Measurements from ENCODE around the gene OR3A3.
"Not testable (repeated sequence)": the region's sequence is repeated elsewhere in the genome, so short reads cannot be mapped to it uniquely, and the experiment has no call there.

Gene OR3A3

DNA sequence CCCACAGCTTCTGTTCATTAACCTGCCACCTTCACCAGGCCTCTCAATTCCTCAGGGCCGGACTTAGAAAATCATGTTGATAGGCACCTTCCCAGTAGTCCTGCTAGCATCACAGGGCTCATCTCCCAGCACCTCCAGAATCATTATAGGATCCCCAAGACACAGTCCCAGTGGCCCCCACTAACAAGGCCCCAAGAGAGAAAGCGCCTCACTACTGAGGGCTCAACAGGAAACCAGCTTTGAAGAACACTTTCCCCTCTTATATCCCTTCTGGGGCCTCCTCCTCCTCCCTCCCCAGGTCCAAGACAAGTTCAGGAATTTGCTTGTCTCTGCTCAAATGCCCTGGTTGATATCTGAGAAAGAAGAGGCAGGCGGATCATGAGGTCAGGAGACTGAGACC is at the start of gene OR3A3:
Gene OR3A3, plus strand, starts transcription at position 301 of the 400 bp plus-strand sequence.
- no peak for DNase-seq (ENCODE audit: low read depth, low spot score)

DNA sequence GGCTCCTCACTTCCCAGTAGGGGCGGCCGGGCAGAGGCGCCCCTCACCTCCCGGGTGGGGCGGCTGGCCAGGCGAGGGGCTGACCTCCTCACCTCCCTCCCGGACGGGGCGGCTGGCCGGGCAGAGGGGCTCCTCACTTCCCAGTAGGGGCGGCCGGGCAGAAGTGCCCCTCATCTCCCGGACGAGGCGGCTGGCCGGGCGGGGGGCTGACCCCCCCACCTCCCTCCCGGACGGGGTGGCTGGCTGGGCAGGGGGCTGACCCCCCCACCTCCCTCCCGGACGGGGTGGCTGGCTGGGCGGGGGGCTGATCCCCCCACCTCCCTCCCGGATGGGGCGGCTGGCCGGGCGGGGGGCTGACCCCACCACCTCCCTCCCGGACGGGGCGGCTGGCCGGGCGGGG is 40.0 kb upstream of the OR3A3 start:
- DNase-seq (ENCODE audit: low read depth, low spot score) = not testable (repeated sequence)

DNA sequence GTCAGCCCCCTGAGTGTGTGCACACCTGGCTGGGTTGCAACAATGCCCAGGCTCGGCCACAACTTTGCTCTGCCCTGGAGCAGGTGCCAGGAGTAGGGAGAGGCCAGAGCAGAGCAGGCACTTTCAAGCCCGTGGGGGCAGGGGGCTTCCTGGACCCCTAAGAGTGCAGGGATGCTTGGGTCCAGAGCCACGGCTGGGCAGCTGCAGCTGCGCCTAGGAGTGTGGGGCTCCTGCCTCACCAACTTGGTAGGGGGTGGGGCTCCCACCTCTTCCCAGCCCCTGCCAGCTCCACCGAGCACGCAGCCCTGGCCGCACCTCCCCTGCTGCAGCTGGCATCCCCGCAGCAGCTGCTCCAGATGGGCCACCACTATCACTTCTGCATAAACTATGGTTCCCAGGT is 32.8 kb upstream of the OR3A3 start:
- no peak for DNase-seq (ENCODE audit: low read depth, low spot score)

DNA sequence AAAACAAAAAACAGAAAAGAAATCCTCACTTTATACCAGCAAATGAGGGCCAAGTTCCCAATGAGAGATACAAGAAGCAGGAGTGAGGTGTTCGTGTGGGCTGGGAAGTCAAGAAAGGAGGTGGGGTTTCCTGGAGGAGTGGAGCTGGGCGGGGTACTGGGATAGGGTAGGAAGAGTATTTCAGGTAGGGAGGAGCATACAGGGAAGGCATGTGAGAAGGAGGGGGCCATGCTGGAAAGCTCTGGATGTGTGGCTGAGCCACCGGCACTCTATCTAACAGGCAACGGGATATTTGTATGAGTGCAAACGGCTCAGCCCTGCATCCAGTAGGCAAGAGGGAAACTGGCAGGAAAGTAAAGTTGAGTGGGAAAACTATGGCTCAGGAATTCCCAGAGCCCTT is 29.2 kb upstream of the OR3A3 start:
- DNase-seq (ENCODE audit: low read depth, low spot score) = no peak

DNA sequence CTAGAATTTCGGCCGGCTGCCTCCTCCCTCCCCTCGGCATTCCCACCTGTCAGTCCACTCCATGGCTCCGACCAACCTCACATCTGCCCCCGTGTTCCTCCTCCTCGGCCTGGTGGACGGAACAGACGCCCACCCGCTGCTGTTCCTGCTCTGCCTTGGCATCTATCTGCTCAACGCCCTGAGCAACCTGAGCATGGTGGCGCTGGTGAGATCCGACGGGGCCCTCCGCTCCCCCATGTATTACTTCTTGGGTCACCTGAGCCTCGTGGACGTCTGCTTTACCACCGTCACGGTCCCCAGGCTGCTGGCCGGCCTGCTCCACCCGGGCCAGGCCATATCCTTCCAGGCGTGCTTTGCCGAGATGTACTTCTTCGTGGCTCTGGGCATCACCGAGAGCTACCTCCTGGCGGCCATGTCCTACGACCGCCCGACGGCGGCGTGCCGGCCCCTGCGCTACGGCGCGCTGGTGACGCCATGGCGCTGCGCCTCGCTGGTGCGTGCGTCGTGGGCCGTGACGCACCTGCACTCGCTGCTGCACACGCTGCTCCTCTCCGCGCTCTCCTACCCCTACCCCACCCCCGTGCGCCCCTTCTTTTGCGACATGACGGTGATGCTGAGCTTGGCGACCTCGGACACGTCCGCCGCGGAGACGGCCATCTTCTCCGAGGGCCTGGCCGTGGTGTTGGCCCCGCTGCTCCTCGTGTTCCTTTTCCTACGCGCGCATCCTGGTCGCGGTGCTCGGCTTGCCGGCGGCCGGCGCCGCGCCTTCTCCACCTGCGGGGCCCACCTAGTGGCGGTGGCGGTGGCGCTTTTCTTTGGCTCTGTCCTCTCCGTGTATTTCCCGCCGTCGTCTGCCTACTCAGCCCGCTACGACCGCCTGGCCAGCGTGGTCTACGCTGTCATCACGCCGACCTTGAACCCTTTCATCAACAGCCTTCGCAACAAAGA is 25.0 kb upstream of the OR3A3 start, which contains the start of gene OR3A2:
Gene OR3A2, minus strand, starts transcription at position 440 of the 948 bp plus-strand sequence.
- no peak for DNase-seq (ENCODE audit: low read depth, low spot score)

DNA sequence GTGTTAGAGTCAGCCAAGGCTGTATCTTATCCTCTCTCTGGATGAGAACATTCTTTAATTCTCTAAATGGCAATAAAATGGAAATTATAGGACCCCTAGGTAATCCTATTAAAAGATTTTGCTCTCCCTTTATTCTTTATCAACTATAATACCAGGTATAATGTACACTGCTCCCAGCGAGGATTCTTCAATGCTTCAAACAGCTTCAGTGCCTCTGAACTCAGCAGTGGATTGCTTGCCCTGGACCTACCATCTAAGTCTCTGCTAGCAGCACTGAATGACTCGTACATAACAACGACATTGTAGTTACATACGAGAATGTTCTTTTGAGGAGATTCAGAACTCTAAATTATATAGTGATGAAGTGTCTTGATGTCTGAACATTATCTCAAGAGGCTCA is 21.4 kb upstream of the OR3A3 start:
- DNase-seq (ENCODE audit: low read depth, low spot score) = no peak

DNA sequence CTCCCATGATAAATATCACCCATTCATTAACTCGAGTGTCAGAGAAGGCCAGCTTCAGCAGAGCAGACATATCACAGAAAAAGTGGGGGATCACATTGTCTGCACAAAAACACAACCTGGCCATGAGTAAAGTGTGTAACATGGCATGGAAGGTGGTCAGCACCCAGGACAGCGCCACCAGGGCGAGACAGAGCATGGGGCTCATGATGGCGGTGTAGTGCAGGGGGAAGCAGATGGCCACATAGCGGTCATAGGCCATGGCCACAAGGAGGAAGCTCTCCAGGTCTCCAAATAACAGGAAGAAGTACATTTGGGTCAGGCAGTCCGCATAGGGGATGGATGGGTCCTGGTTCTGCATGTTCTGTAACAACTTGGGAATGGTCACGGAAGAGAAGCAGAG is 13.4 kb upstream of the OR3A3 start:
- not testable (repeated sequence) for DNase-seq (ENCODE audit: low read depth, low spot score)

DNA sequence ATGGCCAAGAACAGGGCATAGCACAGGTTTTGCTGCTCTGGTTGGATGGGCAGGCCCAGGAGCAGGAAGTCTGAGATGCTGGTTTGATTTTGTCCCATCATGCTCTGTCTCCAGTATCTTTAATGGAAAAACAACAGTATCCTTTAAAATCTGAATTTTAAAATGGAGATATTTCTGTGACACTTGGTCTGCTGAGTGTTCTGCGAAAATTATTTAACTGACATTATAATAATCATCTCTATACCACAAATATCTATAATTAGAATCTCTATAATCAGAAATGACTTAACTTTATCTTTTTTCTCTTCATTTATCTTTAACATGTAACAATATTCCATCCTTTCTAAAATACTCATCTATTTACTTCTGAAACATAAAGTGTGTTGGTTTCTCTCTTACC is 12.9 kb upstream of the OR3A3 start, which contains the start of gene OR1E1:
Gene OR1E1, minus strand, starts transcription at position 101 of the 400 bp plus-strand sequence. Its CDS starts 0 bp downstream, at position 101.
- no peak for DNase-seq (ENCODE audit: low read depth, low spot score)

DNA sequence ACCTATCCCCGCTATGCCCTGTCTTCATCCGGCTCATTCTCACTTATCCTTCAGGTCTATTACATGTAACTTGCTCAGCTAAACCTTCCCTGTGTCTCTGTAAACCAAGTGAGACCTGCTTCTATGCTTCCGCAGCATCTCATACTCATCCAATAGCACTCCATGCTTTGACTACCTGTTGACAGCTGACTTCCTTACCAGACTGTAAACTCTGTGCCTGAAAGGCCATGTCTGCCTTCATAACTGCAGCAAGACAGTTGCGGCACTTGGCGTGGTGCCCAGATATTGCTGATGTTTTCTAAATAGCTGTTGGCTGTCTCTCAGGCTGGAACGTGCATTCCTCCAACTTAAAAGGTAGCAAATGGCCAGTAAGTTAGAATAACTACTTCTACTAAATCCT is 11.1 kb upstream of the OR3A3 start:
- no peak for DNase-seq (ENCODE audit: low read depth, low spot score)

DNA sequence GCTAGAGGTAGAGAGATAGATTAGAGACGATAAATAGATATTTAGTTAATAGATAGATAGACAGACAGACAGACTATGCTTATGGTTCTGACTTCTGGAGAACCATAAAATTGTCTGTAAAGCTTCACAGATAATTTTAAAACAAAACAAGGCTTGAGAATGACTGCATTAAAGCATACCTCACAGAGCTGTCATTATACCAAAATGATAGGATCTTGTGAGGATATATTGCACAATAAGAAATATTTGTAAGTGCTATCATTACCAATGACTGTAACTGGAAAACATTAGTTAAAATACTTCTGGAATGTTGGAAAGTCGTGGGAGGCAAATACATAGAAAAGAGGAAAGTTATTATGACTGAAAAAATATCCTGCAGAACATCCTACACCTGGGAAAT is 9.4 kb upstream of the OR3A3 start:
- no peak for DNase-seq (ENCODE audit: low read depth, low spot score)

DNA sequence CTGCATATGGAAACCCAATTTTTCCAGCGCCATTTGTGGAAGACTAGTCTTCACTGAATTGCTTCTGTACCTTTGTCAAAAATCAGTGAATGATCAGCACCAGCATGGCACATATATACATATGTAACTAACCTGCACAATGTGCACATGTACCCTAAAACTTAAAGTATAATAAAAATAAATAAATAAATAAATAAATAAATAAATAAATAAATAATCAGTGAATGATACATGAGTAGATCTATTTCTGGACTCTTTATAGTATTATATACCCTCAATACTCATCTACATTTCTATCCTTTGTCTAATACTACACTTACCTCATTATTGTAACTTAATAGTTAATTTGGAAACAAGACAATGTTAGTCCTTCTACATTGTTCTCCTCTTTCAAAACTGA is 7.3 kb upstream of the OR3A3 start:
- DNase-seq (ENCODE audit: low read depth, low spot score) = not testable (repeated sequence)

DNA sequence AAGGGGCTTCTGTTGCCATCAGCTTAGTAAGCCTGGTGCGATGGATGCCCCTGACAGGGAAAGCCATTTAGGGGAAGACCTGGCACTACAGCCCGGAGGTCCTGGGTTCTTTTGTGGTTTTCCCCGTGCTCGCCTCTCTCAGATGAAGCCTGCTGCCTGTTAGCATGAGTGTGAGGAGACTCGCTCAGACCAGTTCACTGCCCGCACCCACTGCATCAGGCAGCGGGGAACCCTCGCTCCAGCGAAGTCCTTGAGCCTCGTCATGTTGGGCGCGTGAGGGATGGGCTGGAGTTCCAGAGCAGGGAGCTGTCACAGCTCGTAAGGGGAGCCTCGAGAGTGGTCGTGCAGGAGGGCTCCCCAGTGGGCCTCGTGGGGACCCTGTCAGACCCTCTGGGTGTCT is 1.0 kb downstream of the OR3A3 start:
- DNase-seq (ENCODE audit: low read depth, low spot score) = not testable (repeated sequence)

DNA sequence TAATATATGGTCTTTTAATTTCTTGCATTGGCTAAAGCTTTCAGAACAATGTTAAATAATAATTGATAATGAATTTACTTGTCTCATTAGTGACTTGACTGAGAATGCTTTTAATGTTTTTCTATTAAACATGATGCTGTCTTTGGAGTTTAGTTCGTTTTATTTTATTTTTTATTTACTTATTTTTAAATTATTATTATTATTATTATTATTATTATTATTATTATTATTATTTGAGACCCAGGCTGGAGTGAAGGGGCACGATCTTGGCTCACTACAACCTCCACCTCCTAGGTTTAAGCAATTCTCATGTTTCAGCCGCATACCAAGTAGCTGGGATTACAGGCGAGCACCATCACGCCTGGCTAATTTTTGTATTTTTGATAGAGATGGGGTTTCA is 4.4 kb downstream of the OR3A3 start:
- no peak for DNase-seq (ENCODE audit: low read depth, low spot score)

DNA sequence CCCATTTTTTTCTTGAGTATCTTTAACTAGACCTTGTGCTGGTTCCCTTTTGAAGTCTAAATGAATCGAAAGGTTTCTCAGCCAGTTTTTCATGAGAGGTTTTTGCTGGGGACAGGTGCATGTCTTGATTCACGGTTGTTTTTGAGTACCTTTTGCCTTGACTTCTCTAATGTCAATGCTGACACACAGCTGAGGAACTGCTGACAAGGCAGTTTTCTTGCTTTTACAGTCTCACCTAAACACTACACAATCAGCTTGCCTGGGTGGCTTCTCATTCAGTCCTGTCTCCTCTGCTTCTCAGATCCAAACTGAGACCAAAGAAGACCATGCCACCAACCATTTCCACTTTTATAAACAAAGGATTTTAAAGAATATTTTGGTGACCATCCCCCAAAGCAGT is 7.1 kb downstream of the OR3A3 start:
- DNase-seq (ENCODE audit: low read depth, low spot score) = no peak

DNA sequence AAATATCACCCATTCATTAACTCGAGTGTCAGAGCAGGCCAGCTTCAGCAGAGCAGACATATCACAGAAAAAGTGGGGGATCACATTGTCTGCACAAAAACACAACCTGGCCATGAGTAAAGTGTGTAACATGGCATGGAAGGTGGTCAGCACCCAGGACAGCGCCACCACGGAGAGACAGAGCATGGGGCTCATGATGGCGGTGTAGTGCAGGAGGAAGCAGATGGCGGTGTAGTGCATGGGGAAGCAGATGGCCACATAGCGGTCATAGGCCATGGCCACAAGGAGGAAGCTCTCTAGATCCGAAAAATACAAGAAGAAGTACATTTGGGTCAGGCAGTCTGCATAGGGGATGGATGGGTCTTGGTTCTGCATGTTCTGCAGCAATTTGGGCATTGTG is 22.0 kb downstream of the OR3A3 start:
- DNase-seq (ENCODE audit: low read depth, low spot score) = not testable (repeated sequence)

DNA sequence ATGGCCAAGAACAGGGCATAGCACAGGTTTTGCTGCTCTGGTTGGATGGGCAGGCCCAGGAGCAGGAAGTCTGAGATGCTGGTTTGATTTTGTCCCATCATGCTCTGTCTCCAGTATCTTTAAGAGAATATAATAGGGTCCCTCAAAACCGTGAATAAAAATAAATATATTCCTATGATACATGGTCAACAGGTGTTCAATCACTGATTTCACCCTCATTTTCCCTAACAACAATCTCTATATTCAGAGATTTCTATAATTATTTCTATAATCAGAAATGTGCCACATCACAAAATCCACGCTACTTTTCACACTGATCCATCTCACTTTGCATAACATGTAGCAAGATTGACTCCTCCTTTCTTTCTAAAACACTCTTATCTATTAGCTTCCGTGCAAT is 22.6 kb downstream of the OR3A3 start, which contains the start of gene OR1E2:
Gene OR1E2, minus strand, starts transcription at position 101 of the 400 bp plus-strand sequence. Its CDS starts 0 bp downstream, at position 101.
- DNase-seq (ENCODE audit: low read depth, low spot score) = no peak

DNA sequence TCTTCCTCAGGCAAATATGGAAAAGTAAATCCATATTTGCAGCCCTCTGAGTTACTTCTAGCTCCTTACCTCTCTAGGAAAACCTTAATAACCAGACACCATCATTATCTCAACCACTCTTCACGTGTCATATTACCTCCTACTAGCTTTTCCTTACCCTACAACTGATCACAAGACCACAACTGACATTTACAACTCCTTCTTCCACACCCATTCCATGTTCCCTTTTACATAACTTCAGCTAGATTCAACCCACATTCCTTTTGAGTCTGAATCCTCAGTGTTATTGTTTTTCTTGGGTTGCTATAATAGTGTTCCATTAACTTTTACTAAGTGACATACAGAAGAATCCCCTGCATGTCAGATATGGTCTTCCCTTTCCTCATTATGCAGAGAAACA is 27.2 kb downstream of the OR3A3 start:
- no peak for DNase-seq (ENCODE audit: low read depth, low spot score)

DNA sequence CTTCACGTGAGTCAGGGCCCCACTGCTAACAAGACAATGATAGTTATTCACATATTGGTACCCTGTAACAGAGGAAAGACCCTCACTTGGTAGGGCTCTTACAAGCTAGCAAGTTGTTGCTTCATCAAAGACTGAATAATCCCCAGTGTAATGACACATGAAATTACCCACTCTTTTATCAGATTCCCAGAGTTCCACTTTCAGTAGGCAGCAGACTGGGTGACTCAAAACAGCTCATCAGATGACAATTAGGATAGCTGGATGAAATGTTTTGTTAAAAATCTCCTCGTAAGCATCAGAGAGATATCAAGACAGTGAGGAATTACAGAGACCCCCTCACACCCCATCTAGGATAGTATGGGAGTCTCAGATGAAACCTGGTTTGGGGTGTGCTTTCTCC is 29.3 kb downstream of the OR3A3 start:
- no peak for DNase-seq (ENCODE audit: low read depth, low spot score)

DNA sequence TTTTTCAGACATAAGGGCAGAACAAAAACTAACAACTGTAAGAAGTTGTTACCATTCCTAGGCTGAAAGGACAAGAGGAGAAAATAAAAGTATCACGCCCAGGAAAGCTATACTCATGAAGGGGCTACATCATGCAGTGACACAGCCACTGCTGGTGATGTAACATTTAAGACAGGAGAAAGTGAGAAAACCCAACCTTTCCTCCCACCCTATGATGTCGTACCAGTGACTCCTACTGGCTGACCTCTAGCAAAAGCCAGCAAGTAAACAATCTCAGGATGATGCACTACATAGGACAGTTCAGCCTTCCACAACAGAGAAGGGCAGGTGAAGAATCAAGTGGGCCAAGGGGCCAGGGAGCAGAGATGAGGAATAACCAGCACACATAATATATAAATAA is 36.5 kb downstream of the OR3A3 start:
- no peak for DNase-seq (ENCODE audit: low read depth, low spot score)

DNA sequence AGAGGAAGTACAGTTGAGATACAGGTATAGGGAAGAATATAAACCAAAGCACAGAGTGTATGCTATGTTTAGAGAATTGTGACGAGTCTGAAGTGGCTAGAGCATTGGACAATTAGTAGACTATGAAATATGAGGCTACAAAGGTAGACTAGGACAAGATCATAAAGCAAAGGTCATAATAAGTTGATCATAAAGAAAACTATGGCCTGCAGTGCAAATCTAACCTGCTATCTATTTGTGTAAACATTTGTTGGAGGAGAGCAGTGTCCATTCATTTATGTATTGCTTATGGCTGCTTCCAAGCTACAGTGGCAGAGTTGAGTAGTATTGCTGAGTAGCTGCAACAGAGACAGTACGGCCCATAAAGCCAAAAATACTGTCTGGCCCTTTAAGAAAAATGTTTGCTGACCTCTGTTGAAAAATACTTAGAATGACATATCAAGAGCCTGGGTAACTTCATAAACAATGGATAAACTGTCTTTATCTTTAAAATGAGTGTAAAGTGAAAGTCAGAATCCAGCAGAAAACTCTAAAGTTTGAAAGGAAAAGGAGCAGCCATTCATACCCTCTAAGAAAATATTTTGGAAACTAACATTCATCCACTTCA is 37.0 kb downstream of the OR3A3 start:
- DNase-seq (ENCODE audit: low read depth, low spot score) = no peak

DNA sequence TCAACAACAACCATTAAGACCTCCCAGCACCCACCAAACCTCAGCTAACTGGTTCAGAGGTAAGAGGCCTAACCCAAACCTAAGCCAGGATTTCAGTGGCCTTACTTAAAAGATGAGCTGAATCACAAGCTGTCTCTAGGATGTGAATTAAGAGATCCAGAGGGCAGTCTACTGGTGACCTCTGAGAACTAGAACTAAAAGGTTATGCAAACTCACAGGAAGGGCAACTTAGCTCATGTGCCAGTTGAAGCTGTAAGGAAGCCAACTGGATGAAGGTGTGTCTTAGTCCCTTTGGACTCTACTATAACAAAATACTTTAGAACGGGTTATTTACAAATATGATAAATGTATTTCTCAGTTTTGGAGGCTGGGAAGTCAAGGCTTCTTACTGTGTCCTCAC is 55.2 kb downstream of the OR3A3 start:
- not testable (repeated sequence) for DNase-seq (ENCODE audit: low read depth, low spot score)

DNA sequence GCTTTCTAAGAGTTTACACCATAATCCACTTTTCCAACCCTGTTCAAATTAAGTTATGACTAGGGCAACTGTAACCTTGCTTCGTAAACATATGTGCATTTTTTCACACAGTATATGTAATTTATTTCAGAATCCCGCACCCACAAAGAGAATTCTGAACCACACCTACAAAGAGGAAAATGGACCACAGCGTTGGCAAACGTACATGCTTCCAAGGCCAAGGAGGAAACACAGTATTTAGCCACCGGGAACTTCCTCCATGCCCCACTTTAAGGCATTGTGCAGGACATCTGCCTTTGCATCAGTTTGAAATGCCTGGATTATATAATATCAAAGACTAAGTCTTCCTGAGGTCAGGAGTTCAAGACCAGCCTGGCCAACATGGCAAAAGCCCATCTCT is 58.4 kb downstream of the OR3A3 start:
- no peak for DNase-seq (ENCODE audit: low read depth, low spot score)

DNA sequence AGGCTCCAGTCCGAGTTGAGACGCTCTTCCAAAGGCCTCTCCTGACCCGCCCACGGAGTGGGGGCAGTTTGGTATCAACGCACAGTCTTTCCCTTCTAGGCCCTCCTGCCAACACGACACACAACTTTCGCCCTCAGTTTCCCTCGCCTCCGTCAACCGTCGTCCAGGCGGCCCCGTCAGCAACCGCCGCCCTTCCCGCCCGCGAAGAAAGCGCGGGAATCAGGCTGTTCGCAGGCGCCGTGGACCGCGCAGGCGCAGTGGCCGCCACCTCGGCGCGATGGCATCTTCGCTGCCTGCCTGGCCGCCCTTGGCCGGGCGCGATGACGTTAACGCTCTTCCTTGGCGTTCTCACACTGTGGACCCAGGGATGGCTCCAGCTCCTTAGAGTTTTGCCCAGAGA is 60.4 kb downstream of the OR3A3 start, which contains the start of gene SPATA22:
Gene SPATA22, minus strand, starts transcription at position 221 of the 400 bp plus-strand sequence. CDS start 2,494 bp downstream, outside the sequence.
- no peak for DNase-seq (ENCODE audit: low read depth, low spot score)
